ENCODE results near the gene DOCK3.
"Not testable (repeated sequence)": the region's sequence is repeated elsewhere in the genome, so short reads cannot be mapped to it uniquely, and the experiment has no call there.

Gene DOCK3

DNA sequence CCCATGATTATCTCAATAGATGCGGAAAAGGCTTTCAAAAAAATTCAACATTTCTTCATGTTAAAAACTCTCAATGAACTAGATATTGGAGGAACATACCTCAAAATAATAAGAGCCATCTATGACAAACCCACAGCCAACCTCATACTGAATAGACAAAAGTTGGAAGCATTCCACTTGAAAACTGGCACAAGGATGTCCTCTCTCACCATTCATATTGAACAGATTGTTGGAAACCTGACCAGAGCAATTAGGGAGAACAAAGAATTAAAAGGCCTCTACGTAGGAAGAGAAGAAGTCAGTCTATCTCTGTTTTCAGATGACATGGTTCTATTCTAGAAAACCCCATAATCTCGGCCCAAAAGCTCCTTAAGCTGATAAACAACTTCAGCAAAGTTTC, 435.9 kb downstream of the DOCK3 start:
- no peak overlapping the region for H3K4me2 ChIP-seq (ENCODE audit: low read length)
- no peak overlapping the region for H2AFZ ChIP-seq (ENCODE audit: low read depth, low read length)
- H3K27me3 ChIP-seq (ENCODE audit: low read depth, low read length): no peaks in the 10 kb centered on the region; the same call in 1 of the 2 replicates
- H3K79me2 ChIP-seq (ENCODE audit: low read length): no peaks in the 10 kb centered on the region
- H3K9me3 ChIP-seq (ENCODE audit: insufficient read depth, low read length): no peaks in the 10 kb centered on the region
- H3K9ac ChIP-seq (ENCODE audit: low read length): no peak overlapping the region
- no peak overlapping the region for H3K27ac ChIP-seq (ENCODE audit: low read length)
- no peaks in the 10 kb centered on the region for H4K20me1 ChIP-seq (ENCODE audit: insufficient read depth, low read length)
- H3K36me3 ChIP-seq (replicated peaks; ENCODE audit: low read depth, low read length): no peaks in the 10 kb centered on the region
- no peak for TF ChIP-seq EZH2phosphoT487 (IDR thresholded peaks at IDR 0.05; ENCODE audit: low read depth)
- TF ChIP-seq, protein P1, sequence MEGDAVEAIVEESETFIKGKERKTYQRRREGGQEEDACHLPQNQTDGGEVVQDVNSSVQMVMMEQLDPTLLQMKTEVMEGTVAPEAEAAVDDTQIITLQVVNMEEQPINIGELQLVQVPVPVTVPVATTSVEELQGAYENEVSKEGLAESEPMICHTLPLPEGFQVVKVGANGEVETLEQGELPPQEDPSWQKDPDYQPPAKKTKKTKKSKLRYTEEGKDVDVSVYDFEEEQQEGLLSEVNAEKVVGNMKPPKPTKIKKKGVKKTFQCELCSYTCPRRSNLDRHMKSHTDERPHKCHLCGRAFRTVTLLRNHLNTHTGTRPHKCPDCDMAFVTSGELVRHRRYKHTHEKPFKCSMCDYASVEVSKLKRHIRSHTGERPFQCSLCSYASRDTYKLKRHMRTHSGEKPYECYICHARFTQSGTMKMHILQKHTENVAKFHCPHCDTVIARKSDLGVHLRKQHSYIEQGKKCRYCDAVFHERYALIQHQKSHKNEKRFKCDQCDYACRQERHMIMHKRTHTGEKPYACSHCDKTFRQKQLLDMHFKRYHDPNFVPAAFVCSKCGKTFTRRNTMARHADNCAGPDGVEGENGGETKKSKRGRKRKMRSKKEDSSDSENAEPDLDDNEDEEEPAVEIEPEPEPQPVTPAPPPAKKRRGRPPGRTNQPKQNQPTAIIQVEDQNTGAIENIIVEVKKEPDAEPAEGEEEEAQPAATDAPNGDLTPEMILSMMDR (IDR thresholded peaks at IDR 0.05; ENCODE audit: low read depth, low read length): no peak
- peaks cover 3% of the 10 kb centered on the region for H3K4me1 ChIP-seq (ENCODE audit: low read length)
- no peak overlapping the region for H3K4me3 ChIP-seq (ENCODE audit: low read length)

DNA sequence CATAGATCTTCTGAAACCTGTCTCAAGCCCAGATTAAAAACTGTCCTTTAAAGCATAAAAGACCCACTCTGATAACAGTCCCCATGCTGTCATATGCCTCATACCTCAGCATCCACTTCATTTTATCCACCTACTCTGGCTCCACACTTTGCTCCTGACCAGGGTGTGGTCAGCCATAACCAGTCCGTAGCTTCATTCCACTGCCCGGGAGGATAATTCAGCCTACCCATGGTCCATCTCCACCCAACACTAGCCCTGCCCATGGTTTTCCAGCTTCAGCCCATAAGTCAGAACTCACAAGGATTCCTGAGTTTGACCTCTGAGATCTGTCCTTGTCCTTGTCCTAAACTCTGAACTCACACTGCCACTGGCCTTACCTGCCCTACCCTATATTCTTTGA, 448.2 kb downstream of the DOCK3 start:
- Histone ChIP-seq H3K9me3 (ENCODE audit: insufficient read depth, low read length) (no peaks in the 10 kb centered on the region), H3K4me1 (ENCODE audit: low read length) (no peaks in the 10 kb centered on the region), H3K4me2 (ENCODE audit: low read length) (no peak overlapping the region), H3K36me3 (replicated peaks; ENCODE audit: low read depth, low read length) (no peaks in the 10 kb centered on the region), H3K79me2 (ENCODE audit: low read length) (no peaks in the 10 kb centered on the region), H3K27me3 (ENCODE audit: low read depth, low read length) (0 out of 2 replicates have a peak, but pooled peaks cover 2% of the 10 kb centered on the region), H3K4me3 (ENCODE audit: low read length) (no peak overlapping the region), H2AFZ (ENCODE audit: low read depth, low read length) (no peak overlapping the region), H3K9ac (ENCODE audit: low read length) (no peak overlapping the region), H4K20me1 (ENCODE audit: insufficient read depth, low read length) (no peaks in the 10 kb centered on the region), H3K27ac (ENCODE audit: low read length) (no peak overlapping the region)
- TF ChIP-seq EZH2phosphoT487 (IDR thresholded peaks at IDR 0.05; ENCODE audit: low read depth): no peak
- TF ChIP-seq, protein P1 (IDR thresholded peaks at IDR 0.05; ENCODE audit: low read depth, low read length): no peak

DNA sequence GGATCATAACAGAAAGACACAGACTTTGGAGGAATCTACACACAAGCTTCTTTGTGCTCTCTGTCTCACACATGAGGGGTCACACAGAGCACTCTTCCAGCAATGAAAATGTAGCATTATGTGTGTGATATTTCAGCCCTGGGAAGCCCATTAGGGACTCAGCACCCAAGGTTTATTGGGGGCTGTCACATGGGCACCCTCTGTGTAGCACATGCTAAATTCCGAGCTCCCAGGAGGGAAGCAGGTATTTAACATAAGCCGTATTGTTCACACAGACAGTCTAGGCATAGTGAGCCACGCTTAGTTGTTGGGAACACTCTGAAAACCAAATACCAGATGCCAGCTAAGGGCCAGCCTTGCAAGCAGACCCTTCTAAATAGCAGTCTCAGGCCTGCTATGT, 448.8 kb downstream of the DOCK3 start:
- no peak for TF ChIP-seq EZH2phosphoT487 (IDR thresholded peaks at IDR 0.05; ENCODE audit: low read depth)
- TF ChIP-seq, protein P1 (IDR thresholded peaks at IDR 0.05; ENCODE audit: low read depth, low read length): no peak
- H3K4me2 ChIP-seq (ENCODE audit: low read length): no peak overlapping the region
- H3K4me3 ChIP-seq (ENCODE audit: low read length): no peak overlapping the region
- H3K9ac ChIP-seq (ENCODE audit: low read length): no peak overlapping the region
- H2AFZ ChIP-seq (ENCODE audit: low read depth, low read length): no peak overlapping the region
- H3K27me3 ChIP-seq (ENCODE audit: low read depth, low read length): 0 out of 2 replicates have a peak, but pooled peaks cover 2% of the 10 kb centered on the region
- H3K27ac ChIP-seq (ENCODE audit: low read length): no peak overlapping the region
- H4K20me1 ChIP-seq (ENCODE audit: insufficient read depth, low read length): no peaks in the 10 kb centered on the region
- no peaks in the 10 kb centered on the region for H3K9me3 ChIP-seq (ENCODE audit: insufficient read depth, low read length)
- H3K36me3 ChIP-seq (replicated peaks; ENCODE audit: low read depth, low read length): no peaks in the 10 kb centered on the region
- H3K4me1 ChIP-seq (ENCODE audit: low read length): no peaks in the 10 kb centered on the region
- H3K79me2 ChIP-seq (ENCODE audit: low read length): no peaks in the 10 kb centered on the region

DNA sequence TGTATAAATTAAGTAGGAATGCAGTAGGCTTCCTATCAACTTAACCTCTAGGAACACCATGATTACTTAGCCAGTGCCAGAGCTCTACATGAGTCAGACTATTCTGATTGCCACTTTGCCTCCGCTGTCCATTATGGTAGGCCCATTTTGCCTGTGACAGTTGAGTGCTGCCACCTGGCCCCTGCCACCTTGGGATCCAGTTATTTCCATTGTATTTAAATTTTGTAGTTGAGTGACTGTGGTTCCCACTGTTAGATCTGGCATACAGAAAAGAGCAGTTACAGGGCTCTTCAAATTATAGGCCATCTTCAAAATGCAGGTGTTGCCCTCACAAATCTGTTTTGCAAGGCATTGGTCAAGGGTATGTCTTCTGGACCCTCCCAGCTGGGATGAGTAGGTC, 456.9 kb downstream of the DOCK3 start:
- not testable (repeated sequence) for H3K36me3 ChIP-seq (replicated peaks; ENCODE audit: low read depth, low read length); H3K9ac ChIP-seq (ENCODE audit: low read length); H3K9me3 ChIP-seq (ENCODE audit: insufficient read depth, low read length); H4K20me1 ChIP-seq (ENCODE audit: insufficient read depth, low read length); H3K27me3 ChIP-seq (ENCODE audit: low read depth, low read length); H3K79me2 ChIP-seq (ENCODE audit: low read length); H3K4me1 ChIP-seq (ENCODE audit: low read length); H3K4me3 ChIP-seq (ENCODE audit: low read length); H3K27ac ChIP-seq (ENCODE audit: low read length); H2AFZ ChIP-seq (ENCODE audit: low read depth, low read length); H3K4me2 ChIP-seq (ENCODE audit: low read length)

DNA sequence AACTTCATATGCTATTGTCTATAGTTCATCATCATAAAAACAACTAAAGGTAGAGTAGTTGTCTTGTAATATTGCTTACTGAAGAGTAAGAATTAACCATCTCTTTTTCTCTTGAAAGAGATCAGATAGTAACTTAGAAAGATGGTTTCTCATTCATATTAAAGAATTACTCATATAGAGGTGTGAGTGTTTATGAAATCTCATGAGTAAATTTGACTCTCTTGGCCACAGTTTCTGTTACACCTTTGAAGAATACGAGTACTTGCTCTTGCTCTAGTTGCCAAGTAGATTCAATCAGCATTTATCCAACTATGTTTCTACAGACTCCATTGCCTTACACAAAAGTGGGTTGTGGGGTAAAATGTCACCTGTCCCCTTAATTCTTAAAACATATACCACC, 463.0 kb downstream of the DOCK3 start:
- Histone ChIP-seq H3K4me3 (ENCODE audit: low read length) (no peak overlapping the region), H3K9ac (ENCODE audit: low read length) (no peak overlapping the region), H4K20me1 (ENCODE audit: insufficient read depth, low read length) (no peaks in the 10 kb centered on the region), H3K36me3 (replicated peaks; ENCODE audit: low read depth, low read length) (no peaks in the 10 kb centered on the region), H3K4me2 (ENCODE audit: low read length) (no peak overlapping the region), H3K27me3 (ENCODE audit: low read depth, low read length) (no peaks in the 10 kb centered on the region), H3K9me3 (ENCODE audit: insufficient read depth, low read length) (no peaks in the 10 kb centered on the region), H3K27ac (ENCODE audit: low read length) (no peak overlapping the region), H3K79me2 (ENCODE audit: low read length) (no peaks in the 10 kb centered on the region), H3K4me1 (ENCODE audit: low read length) (no peaks in the 10 kb centered on the region), H2AFZ (ENCODE audit: low read depth, low read length) (no peak overlapping the region)
- TF ChIP-seq, protein P1 (IDR thresholded peaks at IDR 0.05; ENCODE audit: low read depth, low read length): no peak
- no peak for TF ChIP-seq EZH2phosphoT487 (IDR thresholded peaks at IDR 0.05; ENCODE audit: low read depth)
